ENCODE measurements around the gene ECE1. TPM values are rescaled to one million over a fixed set of nuclear protein-coding genes. Genes with fewer than 3 reads are reported as not detected.

ECE1 gene
- total and polyA plus RNA-seq, 2 of the 13 experiments (the other 11 are each of a cell fraction or from before 2014, with no cell fraction given), result 13.5 to 21.2 TPM

- TF ChIP-seq GMEB1 (CRISPR knock-in tag; IDR thresholded peaks at IDR 0.05; ENCODE audit: borderline replicate concordance) (no peak), ZFX (CRISPR knock-in tag; IDR thresholded peaks at IDR 0.05; ENCODE audit: low read depth) (peak; percentile 45; the same call in 1 of the 2 replicates), ZSCAN12 (CRISPR knock-in tag; IDR thresholded peaks at IDR 0.05) (no peak), PATZ1 (CRISPR knock-in tag; IDR thresholded peaks at IDR 0.05) (peak; percentile 67)
These were observed 24.0 kb downstream of the ECE1 start (continued) for GRCh38 chr1:21266119-21266774.

GRCh38 chr1:21265644-21266043, 24.6 kb downstream of the ECE1 start:
- ATAC-seq (no peak), FAIRE-seq (no peak), DNase-seq (ENCODE audit: low spot score) (no peak)
- intact Hi-C loops (cut with micrococcal nuclease; ENCODE audit: unreplicated experiment) (loop anchor here (5.0 kb wide), 1 partner anchor 72 kb away; no protein-coding TSS in a partner anchor), in situ Hi-C loops (cut with HindIII; ENCODE audit: extremely low pct_ligation_motif_present, low pct_unique_long_range_greater_than_20kb) (no loop called here)
- Histone ChIP-seq H3K4me1 (ENCODE audit: insufficient read depth, low read length) (peaks cover 85% of the 10 kb centered on the region), H3K9ac (ENCODE audit: insufficient read depth, low read depth, low read length) (no peak overlapping the region), H3K27me3 (ENCODE audit: control insufficient read depth in 1 of 2, insufficient read depth in 2 of 2, low read length in 2 of 2) (no peaks in the 10 kb centered on the region), H3K9me3 (ENCODE audit: low read length) (no peaks in the 10 kb centered on the region), H3K79me2 (ENCODE audit: insufficient read depth, low read length) (no peaks in the 10 kb centered on the region), H4K20me1 (ENCODE audit: insufficient read depth, low read length) (no peaks in the 10 kb centered on the region), H2AFZ (ENCODE audit: low read length) (no peak overlapping the region), H3K4me2 (ENCODE audit: low read depth, low read length) (no peak overlapping the region), H3K36me3 (replicated peaks in 1 of 2; ENCODE audit: control insufficient read depth in 1 of 2, insufficient read depth in 2 of 2, low read length in 2 of 2) (no peaks in the 10 kb centered on the region), H3K4me3 (replicated peaks in 1 of 3; ENCODE audit: insufficient read depth in 1 of 3, low read depth in 2 of 3, low read length in 3 of 3) (no peak overlapping the region), H3K27ac (ENCODE audit: extremely low read length, insufficient read depth, low read length) (no peak overlapping the region)
- 93% methylated on average over 6 of the region's 6 CpGs for WGBS (ENCODE audit: low lambda C conversion rate)
- BruUV-seq (replicated peaks), result no TSS peak
- ChIA-PET CTCF (ENCODE audit: low intra/inter-chr PET ratio, low total read pairs) (no interaction called here), POLR2A (no interaction called here)
- TF ChIP-seq RBM39 (IDR thresholded peaks at IDR 0.05; ENCODE audit: low read depth, low read length, poor library complexity, severe bottlenecking), result no peak
- no peak for TF ChIP-seq GLMP (CRISPR knock-in tag; IDR thresholded peaks at IDR 0.05; ENCODE audit: borderline replicate concordance)
- no peak for TF ChIP-seq FOSL2 (CRISPR knock-in tag; IDR thresholded peaks at IDR 0.05)
- TF ChIP-seq ATAD3A (CRISPR knock-in tag; IDR thresholded peaks at IDR 0.05), result no peak
- no peak for TF ChIP-seq HDAC1 (CRISPR knock-in tag; IDR thresholded peaks at IDR 0.05)
- no peak for TF ChIP-seq ZNF18 (CRISPR knock-in tag; IDR thresholded peaks at IDR 0.05; ENCODE audit: insufficient replicate concordance)
- no peak for TF ChIP-seq GABPB1 (CRISPR knock-in tag; IDR thresholded peaks at IDR 0.05)
- no peak for TF ChIP-seq NPAS2 (CRISPR knock-in tag; IDR thresholded peaks at IDR 0.05; ENCODE audit: borderline replicate concordance)

Data from HepG2 (cell line).